Measurements from ENCODE around the gene ACTMAP.
"Not testable (repeated sequence)": the region's sequence is repeated elsewhere in the genome, so short reads cannot be mapped to it uniquely, and the experiment has no call there.

The ACTMAP gene

DNA sequence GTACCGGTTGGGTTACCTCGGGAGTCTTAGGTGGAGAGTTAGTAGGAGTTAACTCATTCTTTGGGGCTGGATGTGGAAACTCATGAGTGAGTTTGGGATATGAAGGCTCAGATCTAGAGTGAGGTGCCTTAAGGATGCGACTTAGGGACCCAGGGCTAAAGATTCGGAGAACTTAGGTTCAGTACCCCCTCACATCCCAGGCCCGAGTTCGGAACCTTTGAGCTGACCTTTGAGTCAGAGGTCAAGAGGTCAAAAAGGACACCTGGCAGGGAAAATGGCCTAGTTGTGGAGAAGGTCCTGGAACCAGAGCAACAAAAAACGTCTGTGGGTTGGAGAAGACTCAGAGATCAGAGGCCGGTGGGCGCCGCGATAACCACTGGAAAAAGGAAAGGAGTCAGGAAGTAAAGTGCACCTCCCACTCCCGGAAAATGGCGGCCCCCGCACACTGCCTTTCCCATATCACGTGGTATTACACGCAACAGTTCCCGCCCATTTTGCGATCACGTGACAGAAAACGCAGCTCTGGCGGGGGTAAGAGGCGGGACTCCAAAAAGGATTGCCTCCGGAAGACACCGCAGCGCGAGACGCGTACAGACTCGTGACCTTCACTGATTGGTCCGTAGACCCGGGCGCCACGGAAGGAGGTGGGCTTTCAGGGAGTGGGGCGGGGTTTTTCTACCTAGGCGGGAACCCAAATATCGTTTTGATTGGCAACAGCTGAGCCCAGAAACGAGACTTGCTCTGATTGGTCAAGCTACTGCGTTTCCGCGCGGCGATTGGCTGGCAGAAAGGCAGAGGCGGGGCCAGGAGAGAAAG, at the start of gene ACTMAP:
TSS of gene ACTMAP (minus strand) at position 420 of the 816 bp plus-strand sequence. CDS start 674 bp downstream, outside the sequence.
- in situ Hi-C loops (cut with MboI; ENCODE audit: low sequenced_read_pairs), result no loop called here

- in situ Hi-C loops (cut with MboI; ENCODE audit: low sequenced_read_pairs), result no loop called here
Observed at GRCh38 chr19:40799558-40800338, 49.5 kb upstream of the ACTMAP start.

DNA sequence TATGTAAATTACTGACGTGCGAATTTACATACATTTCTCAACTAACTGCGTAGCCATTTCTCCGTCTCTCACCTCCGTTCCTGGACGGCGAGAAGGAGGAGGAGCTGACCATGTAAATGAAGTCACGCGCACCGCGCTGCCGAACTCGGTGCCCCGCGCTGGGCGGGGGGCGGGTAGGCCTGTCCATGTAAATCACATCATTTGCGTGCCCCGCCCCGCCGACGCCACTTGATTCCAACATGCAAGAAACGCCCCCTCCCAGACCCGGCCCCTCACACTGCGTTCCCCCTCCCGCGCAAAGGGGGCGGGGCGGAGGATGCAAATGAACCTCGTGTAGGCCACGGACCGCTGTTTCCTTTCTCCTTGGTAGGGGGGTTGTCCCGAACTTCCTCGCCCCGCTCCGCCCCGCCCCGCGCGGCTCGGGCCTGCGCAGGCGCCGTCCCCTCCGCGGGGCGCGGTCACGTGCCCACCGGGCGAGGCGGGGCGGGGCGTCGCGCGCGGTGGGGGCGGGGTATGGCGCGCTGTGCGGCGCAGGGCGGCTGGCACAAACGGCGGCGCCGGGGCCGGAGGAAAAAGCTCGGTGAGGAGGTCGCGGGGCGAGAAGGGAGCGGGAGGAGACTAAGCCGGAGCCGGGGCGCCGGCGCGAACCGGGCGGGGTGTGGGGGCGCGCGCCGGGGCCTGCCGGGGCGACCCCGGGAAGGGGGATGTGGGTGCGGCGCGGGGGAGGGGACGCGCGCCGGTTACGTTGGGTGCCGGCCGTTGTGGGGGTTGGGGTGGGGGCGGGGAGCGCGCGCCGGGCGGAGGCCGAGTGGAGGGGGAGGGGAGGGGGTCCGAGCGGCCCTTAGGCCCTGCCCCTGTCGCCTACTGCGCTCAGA, 48.6 kb upstream of the ACTMAP start, which contains the start of gene EGLN2:
TSS of gene EGLN2 (plus strand) at position 509 of the 875 bp plus-strand sequence. CDS start 1,382 bp downstream, outside the sequence.
- in situ Hi-C loops (cut with MboI; ENCODE audit: low sequenced_read_pairs), result no loop called here

DNA sequence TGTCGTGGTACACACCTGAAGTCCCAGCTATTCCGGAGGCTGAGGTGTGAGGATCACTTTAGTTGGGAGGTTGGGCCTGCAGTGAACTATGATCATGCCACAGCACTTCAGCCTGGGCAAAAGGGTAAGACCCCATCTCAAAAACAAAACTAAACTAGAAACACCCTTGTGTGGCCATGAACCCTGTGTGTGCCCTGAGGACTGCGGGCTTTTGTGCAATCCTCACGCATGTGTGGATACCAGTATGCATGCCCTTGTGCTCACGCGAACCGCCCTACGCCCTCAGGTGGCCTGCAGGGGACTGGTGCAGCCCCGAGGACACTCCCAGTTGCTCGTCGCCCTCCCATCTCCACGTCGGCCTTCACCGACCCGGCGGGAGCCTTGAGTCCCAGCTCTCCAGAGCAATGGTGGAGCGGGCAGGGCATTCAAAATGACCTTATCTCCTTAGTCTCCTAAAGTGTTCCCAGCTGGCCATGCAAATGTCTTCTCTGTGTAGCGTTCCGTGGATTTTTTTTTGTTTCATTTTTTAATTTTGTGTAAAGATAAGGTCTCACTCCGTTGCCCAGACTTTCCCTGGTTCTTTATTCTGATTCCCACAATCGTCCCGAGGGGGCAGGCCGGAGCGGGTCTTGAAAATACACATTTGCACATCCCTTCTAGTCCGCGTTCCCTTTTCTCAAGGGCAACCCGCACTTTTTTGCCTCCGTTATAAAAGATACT, 47.8 kb upstream of the ACTMAP start:
- in situ Hi-C loops (cut with MboI; ENCODE audit: low sequenced_read_pairs), result no loop called here

DNA sequence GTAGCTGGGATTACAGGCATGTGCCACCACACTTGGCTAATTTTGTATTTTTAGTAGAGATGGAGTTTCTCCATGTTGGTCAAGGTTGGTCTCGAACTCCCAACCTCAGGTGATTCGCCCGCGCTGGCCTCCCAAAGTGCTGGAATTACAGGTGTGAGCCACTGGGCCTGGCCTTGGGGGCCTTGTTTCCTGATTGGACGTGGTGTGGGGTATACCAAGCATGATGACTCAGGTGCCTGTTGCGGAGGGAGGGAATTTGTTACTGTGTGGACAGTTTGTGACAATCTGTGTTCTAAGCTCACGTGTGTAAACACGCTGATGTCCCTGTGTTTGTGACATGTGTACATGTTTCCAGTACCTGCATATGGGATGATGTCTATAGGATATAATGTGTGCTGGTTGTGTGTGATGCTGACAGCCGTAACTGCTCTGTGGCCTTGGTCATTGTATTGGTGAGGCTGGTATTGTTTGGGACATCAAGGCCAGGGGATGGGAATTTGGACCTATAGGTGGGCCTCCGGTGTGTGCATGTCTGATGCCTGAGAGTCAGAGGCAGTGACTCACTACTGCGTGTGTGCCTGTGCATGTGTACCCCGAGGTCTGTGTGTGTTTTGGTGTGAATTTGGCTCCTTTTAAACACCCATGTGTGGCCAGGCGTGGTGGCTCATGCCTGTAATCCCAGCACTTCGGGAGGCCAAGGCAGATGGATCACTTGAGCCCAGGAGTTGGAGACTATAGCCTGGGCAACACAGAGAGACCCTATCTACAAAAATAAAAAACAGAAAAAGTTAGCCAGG, 47.1 kb upstream of the ACTMAP start:
- in situ Hi-C loops (cut with MboI; ENCODE audit: low sequenced_read_pairs), result no loop called here

GRCh38 chr19:40791996-40792395, 41.7 kb upstream of the ACTMAP start:
- in situ Hi-C loops (cut with MboI; ENCODE audit: low sequenced_read_pairs), result no loop called here

- in situ Hi-C loops (cut with MboI; ENCODE audit: low sequenced_read_pairs), result no loop called here
Observed at GRCh38 chr19:40791349-40791748, 41.1 kb upstream of the ACTMAP start.

- in situ Hi-C loops (cut with MboI; ENCODE audit: low sequenced_read_pairs), result no loop called here
Observed at GRCh38 chr19:40786060-40787037, 36.1 kb upstream of the ACTMAP start.

- in situ Hi-C loops (cut with MboI; ENCODE audit: low sequenced_read_pairs), result no loop called here
Observed at GRCh38 chr19:40785526-40785925, 35.2 kb upstream of the ACTMAP start.

GRCh38 chr19:40784146-40784545, 33.9 kb upstream of the ACTMAP start:
- in situ Hi-C loops (cut with MboI; ENCODE audit: low sequenced_read_pairs), result not testable (repeated sequence)

- in situ Hi-C loops (cut with MboI; ENCODE audit: low sequenced_read_pairs), result no loop called here
Observed at GRCh38 chr19:40783711-40784110, 33.4 kb upstream of the ACTMAP start.

DNA sequence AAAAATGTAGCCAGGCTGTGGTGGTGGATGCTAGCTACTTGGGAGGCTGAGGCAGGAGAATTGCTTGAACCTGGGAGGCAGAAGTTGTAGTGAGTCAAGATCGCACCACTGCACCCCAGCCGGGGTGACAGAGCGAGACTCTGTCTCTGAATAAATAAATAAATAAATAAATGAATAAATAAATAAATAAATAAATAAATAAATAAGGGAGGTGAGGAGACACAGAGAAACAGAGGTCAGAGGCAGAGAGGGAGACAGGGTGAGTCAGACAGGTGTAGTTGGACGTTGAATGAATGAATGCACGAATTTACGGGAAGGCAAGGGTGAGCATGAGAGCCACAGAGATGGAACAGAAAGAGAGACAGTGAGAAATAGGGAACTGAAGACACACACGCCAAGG, 30.9 kb upstream of the ACTMAP start:
- in situ Hi-C loops (cut with MboI; ENCODE audit: low sequenced_read_pairs), result no loop called here

DNA sequence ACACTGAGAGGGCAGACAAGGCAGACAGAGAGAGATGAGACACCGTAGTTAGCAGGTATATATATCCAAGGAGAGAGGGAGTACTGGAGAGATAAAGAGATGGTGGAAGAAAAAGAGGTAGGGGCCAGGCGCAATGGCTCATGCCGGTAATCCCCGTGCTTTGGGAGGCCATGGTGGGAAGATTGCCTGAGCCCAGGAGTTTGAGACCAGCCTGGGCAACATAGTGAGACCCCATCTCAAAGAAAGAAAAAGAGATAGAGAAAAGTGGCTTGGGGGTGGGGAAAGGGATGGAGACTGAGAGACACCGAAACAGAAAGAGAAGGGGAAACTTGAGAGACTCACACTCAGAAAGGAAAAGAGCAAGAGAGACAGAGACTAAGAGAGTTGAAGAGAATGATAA, 30.3 kb upstream of the ACTMAP start:
- in situ Hi-C loops (cut with MboI; ENCODE audit: low sequenced_read_pairs), result no loop called here

- in situ Hi-C loops (cut with MboI; ENCODE audit: low sequenced_read_pairs), result no loop called here
Observed at GRCh38 chr19:40778706-40779284, 28.5 kb upstream of the ACTMAP start.

- in situ Hi-C loops (cut with MboI; ENCODE audit: low sequenced_read_pairs), result no loop called here
Observed at GRCh38 chr19:40777937-40778705, 27.8 kb upstream of the ACTMAP start, which contains the start of gene RAB4B. Gene RAB4B (plus strand): TSS chr19:40778247. CDS start chr19:40778376, 129 bp downstream.

- in situ Hi-C loops (cut with MboI; ENCODE audit: low sequenced_read_pairs), result no loop called here
Observed at GRCh38 chr19:40777645-40777936, 27.3 kb upstream of the ACTMAP start.

DNA sequence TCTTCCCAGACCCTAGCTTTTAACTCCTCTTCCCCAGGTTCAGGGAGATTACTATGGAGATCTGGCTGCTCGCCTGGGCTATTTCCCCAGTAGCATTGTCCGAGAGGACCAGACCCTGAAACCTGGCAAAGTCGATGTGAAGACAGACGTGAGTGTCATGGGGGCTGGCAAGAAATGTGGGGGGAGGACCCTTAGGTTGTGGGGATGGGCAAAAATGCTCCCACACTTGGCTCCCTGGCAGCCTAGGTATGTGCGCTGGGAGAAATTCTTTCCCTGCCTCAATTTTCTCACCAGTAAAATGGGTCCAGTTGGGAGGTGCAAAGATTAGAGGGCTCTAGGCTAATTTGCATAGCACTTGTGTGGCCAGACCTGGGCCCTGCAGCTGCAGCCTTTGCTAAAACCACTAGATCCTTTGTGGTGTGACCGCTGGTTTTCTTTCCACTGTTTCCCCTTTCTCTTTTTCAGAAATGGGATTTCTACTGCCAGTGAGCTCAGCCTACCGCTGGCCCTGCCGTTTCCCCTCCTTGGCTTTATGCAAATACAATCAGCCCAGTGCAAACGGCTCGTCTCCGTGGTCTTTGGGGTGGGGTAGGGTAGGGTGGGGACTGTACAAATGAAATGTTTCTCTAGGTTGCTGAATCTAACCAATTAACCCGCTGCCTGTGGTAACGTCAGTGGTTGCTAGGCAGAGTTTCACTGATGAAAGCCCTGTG, 26.8 kb upstream of the ACTMAP start:
- in situ Hi-C loops (cut with MboI; ENCODE audit: low sequenced_read_pairs), result no loop called here
